ENCODE data around the gene JAM3.
A peak's percentile ranks its signal among the peaks of the same experiment; 100 is the strongest.
"Not testable (repeated sequence)": the region's sequence is repeated elsewhere in the genome, so short reads cannot be mapped to it uniquely, and the experiment has no call there.

JAM3 gene

DNA sequence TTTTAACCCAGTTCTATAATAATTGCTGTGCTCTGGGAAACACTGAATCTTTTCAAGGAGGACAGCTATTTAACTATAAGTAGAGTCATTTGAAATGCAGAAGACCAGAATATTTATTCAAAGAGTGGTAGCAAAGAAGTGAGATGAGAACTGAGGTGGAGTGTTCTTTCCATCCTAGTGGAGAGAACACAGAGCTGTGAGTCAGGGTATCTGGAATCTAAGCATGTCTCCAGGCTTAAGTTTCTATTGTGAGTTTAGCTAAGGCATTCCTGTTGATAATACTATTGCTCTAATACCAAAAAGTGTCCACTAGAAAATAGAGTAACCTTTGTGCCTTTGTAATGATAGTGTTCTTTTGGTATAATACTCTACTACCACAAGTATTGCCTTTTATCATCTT, 32.4 kb downstream of the JAM3 start:
- DNase-seq (ENCODE audit: low spot score) = peak; percentile 35

DNA sequence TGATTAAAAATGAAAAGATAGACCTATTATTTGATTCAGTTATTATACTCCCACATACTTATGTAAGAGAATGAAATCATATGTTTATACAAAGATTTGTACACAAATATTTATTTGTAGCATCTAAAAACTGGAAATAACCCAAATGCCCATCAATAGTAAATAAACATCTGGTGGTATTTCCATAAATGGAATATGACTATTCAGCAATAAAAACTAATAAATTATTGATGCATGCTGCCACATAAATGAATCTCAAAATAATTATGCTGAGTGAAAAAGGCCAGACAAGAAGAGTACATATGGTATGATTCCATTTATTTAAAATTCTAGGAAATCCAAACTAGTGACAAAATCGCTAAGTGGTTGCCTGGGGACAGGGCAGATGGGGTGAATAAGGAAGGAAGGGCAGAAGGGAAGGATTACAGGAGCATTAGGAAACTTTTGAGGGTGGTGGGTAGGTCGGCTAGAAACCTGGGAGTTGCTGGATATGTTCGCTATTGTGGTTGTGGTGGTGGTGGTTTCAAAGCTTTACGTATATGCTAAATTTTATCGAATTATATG, 41.5 kb downstream of the JAM3 start:
- DNase-seq (ENCODE audit: low spot score) = no peak

DNA sequence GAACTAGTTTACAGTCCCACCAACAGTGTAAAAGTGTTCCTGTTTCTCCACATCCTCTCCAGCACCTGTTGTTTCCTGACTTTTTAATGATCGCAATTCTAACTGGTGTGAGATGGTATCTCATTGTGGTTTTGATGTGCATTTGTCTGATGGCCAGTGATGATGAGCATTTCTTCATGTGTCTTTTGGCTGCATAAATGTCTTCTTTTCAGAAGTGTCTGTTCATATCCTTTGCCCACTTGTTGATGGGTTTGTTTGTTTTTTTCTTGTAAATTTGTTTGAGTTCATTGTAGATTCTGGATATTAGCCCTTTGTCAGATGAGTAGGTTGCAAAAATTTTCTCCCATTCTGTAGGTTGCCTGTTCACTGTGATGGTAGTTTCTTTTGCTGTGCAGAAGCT, 44.9 kb downstream of the JAM3 start:
- not testable (repeated sequence) for DNase-seq (ENCODE audit: low spot score)

DNA sequence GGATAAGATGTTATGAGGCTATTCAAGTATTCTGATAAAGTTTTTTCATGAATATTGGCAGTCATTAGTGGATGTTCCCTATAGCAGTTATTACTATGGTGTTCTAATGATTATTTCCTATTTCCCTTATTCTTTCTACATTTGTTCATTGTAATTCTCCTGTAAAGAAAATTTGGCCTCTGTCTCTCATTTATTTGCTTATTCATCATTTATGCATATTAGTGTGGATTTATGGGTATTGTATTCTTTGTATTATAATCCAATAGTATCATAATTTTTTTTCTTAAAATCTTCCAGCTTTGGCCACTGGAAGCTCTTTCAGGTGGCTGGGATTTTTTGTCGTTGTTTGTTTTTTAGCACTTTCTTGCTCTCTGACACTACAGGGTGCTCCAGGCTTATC, 47.3 kb downstream of the JAM3 start:
- DNase-seq (ENCODE audit: low spot score) = no peak

DNA sequence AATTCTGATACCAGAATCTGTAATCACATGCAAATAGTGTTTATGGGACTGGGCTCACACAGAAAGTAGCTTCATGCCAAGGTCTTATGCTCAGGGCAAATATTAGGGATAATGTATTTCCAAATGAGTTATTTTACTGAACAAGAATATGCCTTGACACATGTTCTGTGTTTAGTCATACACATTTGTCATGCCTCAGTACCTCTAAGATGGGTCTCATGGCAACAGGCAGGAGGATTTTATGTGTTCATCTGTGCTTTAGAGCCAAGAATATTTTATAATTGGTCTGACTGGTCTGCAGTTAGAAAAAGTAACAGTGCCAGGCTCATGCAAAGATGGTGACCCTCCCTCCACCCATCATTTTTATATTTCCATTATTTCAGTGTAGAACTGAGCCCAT, 49.1 kb downstream of the JAM3 start:
- DNase-seq (ENCODE audit: low spot score) = no peak

DNA sequence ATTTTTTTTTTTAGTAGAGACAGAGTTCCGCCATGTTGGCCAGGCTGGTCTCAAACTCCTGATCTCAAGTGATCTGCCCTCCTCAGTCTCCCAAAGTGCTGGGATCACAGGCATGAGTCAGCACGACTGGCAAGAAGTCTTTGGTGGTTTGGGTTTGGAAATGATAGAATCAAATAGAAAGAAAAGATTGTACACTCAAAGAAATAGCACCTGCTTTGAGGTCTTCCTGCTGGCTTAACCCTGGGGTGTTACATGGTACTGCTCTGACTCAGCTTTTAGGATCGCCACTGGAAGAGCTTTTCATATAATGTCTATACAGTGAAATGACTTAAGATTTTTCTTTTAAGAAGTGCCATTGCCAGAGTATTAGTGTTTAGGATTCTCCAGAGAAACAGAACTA, 50.2 kb downstream of the JAM3 start:
- no peak for DNase-seq (ENCODE audit: low spot score)

DNA sequence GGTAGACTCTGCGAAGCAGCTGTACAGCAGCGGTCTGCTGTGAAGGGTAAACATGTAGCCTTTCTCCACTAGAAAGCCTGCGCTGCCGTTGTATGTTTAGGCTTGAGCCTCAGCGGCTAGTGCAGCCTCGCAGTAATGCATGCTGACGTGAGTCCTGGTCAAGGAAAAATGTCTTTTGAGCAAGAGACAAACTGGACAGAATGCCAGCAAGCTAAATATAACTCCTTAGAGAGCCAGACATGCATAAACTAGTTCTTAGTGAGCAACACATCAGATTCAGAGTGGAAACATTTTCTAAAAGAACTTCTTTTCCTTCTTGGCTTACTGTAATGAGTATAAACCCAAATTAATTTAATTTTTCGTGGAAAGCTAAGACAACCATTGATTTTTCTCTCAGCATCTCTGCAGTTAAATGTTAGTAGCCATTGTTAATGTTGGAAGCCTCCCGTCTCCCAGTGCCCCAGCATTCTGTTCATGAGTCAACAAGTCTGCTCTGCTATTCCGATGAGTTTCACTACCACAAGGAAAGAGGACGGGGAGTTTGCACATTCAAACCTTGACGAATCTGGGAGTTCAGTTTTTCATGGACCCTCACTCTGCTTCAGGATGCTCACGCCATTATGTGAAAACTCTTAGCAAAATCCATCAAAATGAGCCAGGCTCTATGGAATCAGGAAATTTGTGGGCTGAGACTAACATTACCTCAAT, 51.4 kb downstream of the JAM3 start:
- DNase-seq (ENCODE audit: low spot score) = peak; percentile 83

DNA sequence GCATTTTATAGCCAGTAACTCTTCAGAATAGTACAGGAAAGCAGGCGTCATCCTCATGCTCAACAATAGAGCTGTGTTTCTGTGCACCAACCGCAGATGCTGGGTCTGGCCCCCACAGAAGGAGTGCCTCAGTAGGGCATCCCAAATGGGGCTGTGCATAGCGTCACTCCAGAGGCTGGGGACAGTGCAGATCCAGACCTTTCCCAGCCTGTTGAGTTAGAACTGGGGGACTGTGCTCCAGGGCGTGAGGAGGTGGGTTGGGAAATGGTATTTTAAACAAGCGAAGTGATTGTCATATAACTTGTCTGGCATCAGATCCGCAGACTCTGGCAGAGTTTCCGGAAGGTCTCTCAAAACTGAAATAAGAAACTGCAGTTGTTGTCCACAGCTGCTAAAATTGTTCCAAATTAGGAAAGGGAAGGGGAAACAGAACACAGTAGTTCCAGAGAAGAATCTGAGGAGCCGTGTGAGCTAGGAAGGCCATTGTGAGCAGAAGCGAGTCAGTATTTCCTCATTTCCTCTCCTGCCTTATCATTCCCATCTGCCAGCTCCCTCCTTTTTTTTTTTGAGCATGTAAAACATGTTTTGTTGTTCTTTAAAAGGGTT, 52.2 kb downstream of the JAM3 start:
- DNase-seq (ENCODE audit: low spot score) = peak; percentile 55

DNA sequence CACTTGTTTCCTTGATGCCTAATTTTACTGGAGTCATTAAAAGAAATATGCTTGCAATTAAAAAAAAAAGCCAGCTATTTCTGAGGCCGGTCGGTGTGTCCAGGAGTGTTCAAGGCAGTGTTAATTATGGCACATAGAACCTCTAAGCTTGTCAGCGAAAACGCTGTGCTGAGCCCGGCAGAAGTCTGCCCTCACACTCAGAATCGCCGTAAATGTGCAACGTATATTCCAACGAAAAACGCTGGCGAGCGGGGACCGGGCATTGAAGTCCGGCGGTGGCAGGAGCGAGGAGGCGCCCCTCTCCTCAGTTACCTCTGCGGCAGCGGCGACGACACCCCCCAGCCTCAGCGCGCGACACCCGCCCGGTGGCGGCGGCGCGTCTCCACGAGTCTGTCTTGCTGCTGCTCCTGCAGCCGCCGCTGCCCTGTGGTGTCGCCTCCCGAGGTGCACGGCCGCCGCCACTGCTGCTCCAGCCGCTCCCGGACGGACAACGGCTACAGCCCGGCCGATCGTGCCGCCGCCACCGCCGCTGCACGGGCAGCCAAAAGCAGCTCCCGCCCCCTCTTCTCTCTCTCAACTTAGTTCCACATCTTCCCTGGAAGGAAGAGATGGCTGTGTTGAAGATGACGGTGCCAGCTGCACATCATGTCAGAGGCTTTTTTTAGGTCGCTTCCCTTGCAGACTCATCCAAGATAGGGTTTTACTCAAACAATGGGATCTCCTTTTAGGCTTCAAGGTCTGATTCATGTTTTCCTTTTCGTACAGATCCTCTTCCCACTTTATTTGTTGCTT, 56.0 kb downstream of the JAM3 start:
- peak; percentile 50 for DNase-seq (ENCODE audit: low spot score)

DNA sequence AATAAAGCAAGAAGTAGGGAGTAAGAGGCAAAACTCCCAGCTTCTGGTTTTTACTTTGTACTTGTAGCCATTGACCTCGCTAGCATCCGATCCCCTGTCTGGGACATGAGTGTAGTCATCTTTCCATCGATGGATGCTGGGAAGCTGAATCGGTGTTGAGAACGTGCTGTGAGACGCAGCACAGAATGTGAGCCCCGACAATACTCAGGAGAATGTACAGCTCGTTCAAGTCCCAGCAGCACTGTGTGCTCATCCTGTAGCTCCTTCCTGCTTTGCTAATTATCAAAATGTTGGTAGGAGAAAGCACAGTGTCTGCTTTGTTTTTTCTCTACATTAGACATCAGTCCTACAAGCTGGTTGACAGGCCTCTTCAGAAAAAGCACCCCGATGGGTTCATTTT, 56.6 kb downstream of the JAM3 start:
- no peak for DNase-seq (ENCODE audit: low spot score)

DNA sequence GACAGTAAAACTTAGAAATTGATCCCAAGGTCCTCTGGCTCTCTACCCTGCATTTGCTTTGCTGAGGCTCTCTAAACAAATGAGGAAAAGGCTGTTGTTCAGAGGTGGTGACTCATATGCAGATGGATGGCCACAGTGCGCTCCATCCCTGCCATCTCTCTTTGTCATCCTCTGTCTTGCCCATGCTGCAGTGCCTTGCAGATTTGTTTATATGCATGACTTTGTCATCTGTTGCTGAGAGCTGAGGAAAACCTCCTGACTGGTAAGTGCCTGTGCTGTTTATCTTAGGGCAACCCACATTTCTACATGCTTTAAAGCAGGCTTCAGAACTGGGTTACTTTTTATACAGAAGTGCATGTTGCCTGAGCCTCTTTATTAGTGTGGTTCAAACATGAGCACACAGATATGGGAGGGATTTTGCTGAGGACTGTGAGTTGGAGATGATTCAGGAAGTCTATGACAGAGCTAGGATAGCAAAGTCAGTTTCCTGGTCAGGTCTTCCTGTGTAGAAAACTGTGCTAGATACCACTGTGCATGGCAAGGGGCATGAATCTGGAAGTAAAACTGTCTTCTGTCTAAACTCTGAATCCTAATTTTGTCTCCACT, 57.4 kb downstream of the JAM3 start:
- peak; percentile 91 for DNase-seq (ENCODE audit: low spot score)

DNA sequence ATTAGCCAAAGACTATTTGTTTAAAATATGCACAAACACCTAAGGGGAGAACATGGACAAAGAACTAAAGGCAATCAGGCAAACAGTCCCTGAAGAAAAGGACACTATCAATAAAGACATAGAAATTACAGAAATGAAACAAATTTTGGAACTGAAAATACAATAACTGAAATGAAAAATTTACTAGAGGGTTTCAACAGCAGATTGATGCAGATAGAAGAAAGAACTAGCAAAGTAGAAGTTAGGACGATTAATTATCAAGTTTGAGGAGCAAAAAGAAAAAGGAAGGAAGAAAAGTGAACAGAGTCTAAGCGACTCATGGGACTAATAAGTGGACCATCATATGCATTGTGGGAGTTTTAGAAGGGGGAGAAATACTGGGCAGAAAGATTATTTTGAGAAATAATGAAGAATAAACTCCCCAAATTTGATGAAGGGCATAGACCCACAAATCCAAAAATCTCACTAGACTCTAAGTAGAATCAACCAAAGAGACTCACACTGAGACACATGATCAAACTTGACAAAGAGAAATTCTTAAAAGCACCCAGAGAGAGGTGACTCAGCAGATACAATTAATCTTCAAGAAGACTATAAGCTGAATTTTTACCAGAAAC, 62.9 kb downstream of the JAM3 start:
- no peak for DNase-seq (ENCODE audit: low spot score)

DNA sequence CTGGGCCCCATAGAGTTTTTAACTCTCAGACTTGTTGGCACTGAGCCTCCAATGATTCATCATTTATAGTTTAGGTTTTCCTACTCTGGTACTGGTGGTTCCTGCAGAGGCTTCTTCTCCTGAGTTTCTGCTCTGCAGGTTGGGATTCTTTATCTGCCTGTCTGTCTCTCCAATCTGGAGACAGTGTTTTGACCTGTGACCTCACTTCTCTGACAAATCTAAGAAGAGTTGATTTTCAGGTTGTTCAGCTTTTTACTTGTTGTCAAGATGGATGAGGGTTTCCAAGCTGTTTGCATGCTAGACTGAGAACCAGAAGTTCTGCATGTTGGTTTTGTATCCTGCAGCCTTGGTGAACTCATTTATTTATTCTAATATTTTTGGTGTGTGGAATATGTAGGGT, 63.9 kb downstream of the JAM3 start:
- DNase-seq (ENCODE audit: low spot score) = no peak

DNA sequence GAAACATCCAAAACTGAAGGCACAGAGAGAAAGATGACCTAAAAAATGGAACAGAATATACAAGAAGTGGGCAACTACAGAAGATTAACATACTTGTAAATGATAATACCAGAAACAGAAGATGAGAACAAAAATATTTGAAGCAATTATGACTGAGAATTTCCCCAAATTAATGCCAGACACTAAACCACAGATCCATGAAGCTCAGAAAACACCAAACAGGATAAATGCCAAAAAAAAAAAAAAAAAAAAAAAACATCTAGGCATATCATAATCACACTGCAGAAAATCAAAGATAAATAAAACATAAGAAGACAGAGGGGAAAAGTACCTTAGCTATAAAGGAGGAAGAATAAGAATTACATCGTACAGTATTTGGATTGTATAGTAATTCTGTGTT, 65.3 kb downstream of the JAM3 start:
- no peak for DNase-seq (ENCODE audit: low spot score)

DNA sequence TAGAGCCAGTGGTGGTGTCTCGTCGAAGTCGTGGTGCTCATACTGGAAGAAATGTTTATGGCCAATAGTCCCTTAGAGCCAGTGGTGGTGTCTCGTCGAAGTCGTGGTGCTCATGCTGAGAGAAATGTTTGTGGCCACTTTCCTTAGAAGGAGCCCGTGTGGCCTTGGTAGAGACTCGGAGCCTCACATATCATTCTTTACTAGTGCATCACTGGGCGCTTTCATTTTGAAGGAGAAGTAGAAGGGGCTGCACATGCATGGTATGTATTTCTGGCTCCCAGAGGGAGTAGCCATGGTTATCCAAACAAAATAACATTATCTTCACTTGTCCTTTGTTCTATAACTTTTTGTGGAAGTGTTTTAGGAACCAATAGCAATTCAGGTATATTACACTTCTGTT, 69.5 kb downstream of the JAM3 start:
- no peak for DNase-seq (ENCODE audit: low spot score)

DNA sequence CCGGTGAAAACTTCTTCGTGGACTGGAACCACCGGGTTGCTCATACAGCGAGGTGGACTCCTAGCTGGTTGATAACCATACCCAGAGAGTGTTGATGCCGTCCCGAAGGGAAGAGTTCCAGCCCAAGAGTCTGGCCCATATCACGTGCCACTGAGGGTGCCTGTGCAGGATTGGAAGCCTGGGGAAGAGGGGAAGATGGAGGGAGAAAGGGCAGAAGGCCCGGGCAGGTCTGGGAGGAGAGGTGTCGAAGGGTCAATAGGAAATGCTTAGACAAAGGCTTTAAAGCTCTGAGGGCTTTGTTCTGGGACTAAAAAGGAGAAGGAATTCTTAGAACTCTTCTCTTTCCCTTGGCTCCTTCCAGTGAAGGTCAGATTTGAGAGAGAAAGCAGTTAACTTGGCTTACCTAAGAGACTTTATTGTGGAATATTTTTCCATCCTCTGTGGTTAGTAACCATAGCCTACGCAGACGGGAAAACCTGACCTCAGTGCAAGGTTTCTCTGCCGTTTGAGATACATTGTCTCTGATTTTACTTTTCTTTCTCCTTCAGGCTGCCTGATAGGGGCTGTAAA, 70.5 kb downstream of the JAM3 start:
- no peak for DNase-seq (ENCODE audit: low spot score)

DNA sequence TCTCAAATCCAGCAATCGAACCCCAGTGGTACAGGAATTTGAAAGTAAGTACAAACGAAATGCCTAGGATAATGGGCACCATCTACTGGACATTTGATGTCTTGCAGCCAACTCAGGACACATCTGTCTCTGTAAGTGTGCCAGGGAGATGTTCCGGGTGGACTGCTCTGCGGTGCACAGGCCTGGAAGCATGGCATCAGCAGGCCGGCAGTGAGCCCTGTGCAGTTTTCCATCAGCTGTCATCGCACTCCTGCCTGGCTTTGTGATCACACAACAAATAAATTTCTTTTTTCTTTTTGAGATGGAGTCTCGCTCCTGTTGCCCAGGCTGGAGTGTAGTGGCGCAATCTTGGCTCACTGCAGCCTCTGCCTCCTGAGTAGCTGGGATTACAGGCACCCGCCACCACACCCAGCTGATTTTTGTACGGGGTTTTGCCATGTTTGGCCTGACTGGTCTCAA, 71.0 kb downstream of the JAM3 start:
- DNase-seq (ENCODE audit: low spot score) = peak; percentile 88

DNA sequence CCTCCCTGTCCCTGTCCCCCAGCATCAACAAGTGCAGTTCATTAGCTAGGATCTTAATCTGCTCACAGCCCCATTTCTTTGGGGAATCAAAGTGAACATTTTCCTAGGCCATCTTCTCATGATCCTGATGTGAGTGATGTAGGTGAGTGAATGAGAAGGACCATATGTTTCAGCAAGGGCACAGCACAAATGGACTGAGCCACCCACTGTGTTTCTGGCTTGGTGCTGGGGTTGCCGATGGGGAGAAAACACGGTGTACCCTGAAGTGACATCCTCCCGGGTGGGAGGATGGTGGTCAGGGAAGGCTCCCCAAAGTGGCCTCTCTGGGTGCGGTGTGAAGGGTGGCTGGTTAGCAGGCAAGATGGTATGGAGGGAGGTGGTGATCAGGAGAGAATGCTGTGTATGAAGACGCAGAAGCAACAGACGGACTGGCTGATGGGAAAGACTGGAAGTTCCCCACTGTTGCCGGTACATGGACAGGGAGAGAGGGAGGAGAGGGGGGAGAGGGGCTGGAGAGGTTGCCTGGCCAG, 72.2 kb downstream of the JAM3 start:
- DNase-seq (ENCODE audit: low spot score) = no peak

DNA sequence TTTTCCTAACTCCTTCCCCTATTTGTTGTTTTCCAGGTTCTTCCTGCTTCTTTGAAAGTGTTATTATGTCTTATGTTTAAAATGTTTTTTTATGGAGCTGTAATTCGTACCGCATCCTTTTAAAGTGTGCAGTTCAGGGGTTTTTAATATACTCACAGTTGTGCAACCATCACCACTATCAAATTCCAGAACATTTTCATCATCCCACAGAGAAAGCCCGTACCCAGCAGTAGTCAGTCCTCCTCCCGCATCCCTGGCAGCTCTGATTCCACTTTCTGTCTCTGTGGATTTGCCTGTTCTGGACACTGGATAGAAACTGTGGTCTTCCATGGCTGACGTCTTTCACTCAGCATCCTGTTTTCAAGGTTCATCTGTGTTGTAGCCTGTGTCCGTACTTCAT, 73.7 kb downstream of the JAM3 start:
- DNase-seq (ENCODE audit: low spot score) = peak; percentile 53

DNA sequence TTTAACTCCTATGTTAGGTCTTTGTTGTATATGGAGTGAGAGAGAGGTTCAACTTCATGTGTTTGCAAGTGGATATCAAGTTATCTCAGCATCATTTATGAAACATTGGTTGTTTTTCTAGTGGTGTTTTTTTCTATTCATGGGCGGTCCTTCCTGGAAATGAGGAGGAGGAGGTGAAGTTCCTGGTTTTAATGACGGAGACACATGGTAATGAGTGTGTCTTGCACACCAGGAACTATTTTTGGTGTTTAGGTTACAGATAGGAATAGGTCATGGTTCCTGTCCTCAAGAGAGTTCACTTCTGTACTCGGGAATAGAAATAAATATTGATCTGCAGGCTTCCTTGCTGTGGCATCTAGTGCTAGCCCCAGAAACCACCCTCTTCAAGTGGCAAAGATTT, 74.9 kb downstream of the JAM3 start:
- DNase-seq (ENCODE audit: low spot score) = no peak

DNA sequence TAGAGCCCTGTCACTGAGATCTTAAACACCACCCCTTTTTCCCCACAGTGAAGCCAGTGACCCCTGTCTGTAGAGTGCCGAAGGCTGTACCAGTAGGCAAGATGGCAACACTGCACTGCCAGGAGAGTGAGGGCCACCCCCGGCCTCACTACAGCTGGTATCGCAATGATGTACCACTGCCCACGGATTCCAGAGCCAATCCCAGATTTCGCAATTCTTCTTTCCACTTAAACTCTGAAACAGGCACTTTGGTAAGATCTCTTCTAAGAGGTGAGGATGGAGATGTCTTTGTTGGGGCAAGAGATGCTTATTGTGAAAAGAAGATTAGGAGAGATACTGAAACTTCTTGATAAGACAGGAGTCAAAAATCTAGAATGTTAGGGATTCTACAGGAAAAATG, 75.9 kb downstream of the JAM3 start:
- no peak for DNase-seq (ENCODE audit: low spot score)

All from AG20443 (cell line).